ENCODE data around the gene ZNF675.
"Not testable (repeated sequence)": the region's sequence is repeated elsewhere in the genome, so short reads cannot be mapped to it uniquely, and the experiment has no call there.

ZNF675 gene

GRCh38 chr19:23686621-23687423, at the start of gene ZNF675:
TSS of gene ZNF675 (minus strand) at chr19:23687212. CDS start at chr19:23687033, 179 bp downstream.
- peak; percentile 88 for DNase-seq

GRCh38 chr19:23730729-23731465, 43.9 kb upstream of the ZNF675 start:
- DNase-seq, result not testable (repeated sequence)

GRCh38 chr19:23724161-23724560, 37.1 kb upstream of the ZNF675 start:
- not testable (repeated sequence) for DNase-seq

GRCh38 chr19:23718802-23719201, 31.8 kb upstream of the ZNF675 start:
- no peak for DNase-seq

GRCh38 chr19:23716792-23717191, 29.8 kb upstream of the ZNF675 start:
- no peak for DNase-seq

GRCh38 chr19:23709347-23709746, 22.3 kb upstream of the ZNF675 start:
- DNase-seq, result no peak

- no peak for DNase-seq
These were observed 19.6 kb upstream of the ZNF675 start for GRCh38 chr19:23706657-23707056.

- no peak for DNase-seq
These were observed 12.5 kb upstream of the ZNF675 start for GRCh38 chr19:23699521-23699860.

GRCh38 chr19:23698711-23699520, 11.9 kb upstream of the ZNF675 start:
- no peak for DNase-seq

- not testable (repeated sequence) for DNase-seq
These were observed 5.9 kb upstream of the ZNF675 start for GRCh38 chr19:23692937-23693336.

GRCh38 chr19:23673132-23673531, 13.9 kb downstream of the ZNF675 start:
- DNase-seq, result no peak

GRCh38 chr19:23668606-23669005, 18.4 kb downstream of the ZNF675 start:
- DNase-seq, result not testable (repeated sequence)

GRCh38 chr19:23665651-23666410, 21.2 kb downstream of the ZNF675 start:
- DNase-seq, result no peak

- not testable (repeated sequence) for DNase-seq
These were observed 37.2 kb downstream of the ZNF675 start for GRCh38 chr19:23649817-23650216.

All from kidney glomerular epithelial cell (primary cell).